Mesenchymal stem cell (in vitro differentiated cells and primary cell): Measurements from ENCODE around the gene LDAH.
A peak's percentile ranks its signal among the peaks of the same experiment; 100 is the strongest.

Experiments
- DNase-seq: peaks from one replicate; pipeline ENCODE4 v3.0.0-alpha.2; 2013
- H2AFZ ChIP-seq: one replicate; pipeline ENCODE4 v1.6.1; 2013; ENCODE audit warnings: low read depth, mild to moderate bottlenecking, control low read depth, inconsistent platforms, low read length, moderate library complexity
- H2AK5ac ChIP-seq: 2 replicates; pipeline ENCODE4 v1.6.1; 2013; ENCODE audit warnings: low read length, moderate library complexity, mild to moderate bottlenecking, inconsistent platforms; ENCODE audit not compliant: severe bottlenecking
- H2BK120ac ChIP-seq: one replicate; pipeline ENCODE4 v1.6.1; 2013; ENCODE audit warnings: low read depth, mild to moderate bottlenecking, inconsistent platforms, low read length, moderate library complexity
- H2BK12ac ChIP-seq, 2 experiments: one replicate each; pipeline ENCODE4 v1.6.1; 2013; ENCODE audit warnings: inconsistent platforms in 2 of 2, low read length in 2 of 2, mild to moderate bottlenecking in 2 of 2, moderate library complexity in 2 of 2, control low read depth in 1 of 2
- H2BK15ac ChIP-seq: one replicate; pipeline ENCODE4 v1.6.1; 2013; ENCODE audit warnings: mild to moderate bottlenecking, low read depth, inconsistent platforms; ENCODE audit not compliant: poor library complexity, severe bottlenecking
- H2BK5ac ChIP-seq: 2 replicates; pipeline ENCODE4 v1.6.1; 2013; ENCODE audit warnings: low read depth, mild to moderate bottlenecking, low read length, control low read depth, inconsistent platforms; ENCODE audit not compliant: poor library complexity, severe bottlenecking
- H3K14ac ChIP-seq, 2 experiments: one replicate each; pipeline ENCODE4 v1.6.1; 2013; ENCODE audit warnings: inconsistent platforms in 2 of 2, low read length in 2 of 2, control low read depth in 1 of 2, mild to moderate bottlenecking in 1 of 2, moderate library complexity in 1 of 2
- H3K18ac ChIP-seq, 2 experiments: one replicate each; pipeline ENCODE4 v1.6.1; 2013; ENCODE audit warnings: inconsistent platforms in 2 of 2, low read length in 2 of 2, control low read depth in 1 of 2, low read depth in 1 of 2, mild to moderate bottlenecking in 1 of 2
- H3K23ac ChIP-seq, 2 experiments: one replicate each; pipeline ENCODE4 v1.6.1; 2013; ENCODE audit warnings: inconsistent platforms in 2 of 2, low read length in 2 of 2, mild to moderate bottlenecking in 2 of 2, moderate library complexity in 2 of 2, control low read depth in 1 of 2
- H3K27ac ChIP-seq: 2 replicates; pipeline ENCODE4 v1.5.1; 2013; ENCODE audit warnings: mild to moderate bottlenecking, moderate library complexity, low read length, control low read depth, inconsistent platforms; ENCODE audit not compliant: poor library complexity, severe bottlenecking
- H3K27me3 ChIP-seq, 2 experiments: 2 replicates each; pipeline versions ENCODE4 v1.6.1 to v1.7.0; 2013; ENCODE audit warnings: low read length in 2 of 2, mild to moderate bottlenecking in 2 of 2, moderate library complexity in 2 of 2, control low read depth in 1 of 2, inconsistent platforms in 1 of 2; ENCODE audit not compliant: control insufficient read depth in 1 of 2, insufficient read depth in 1 of 2
- H3K36me3 ChIP-seq, 2 experiments: 2 replicates each; pipeline versions ENCODE4 v1.6.1 to v1.7.0; 2013; ENCODE audit warnings: low read length in 2 of 2, control low read depth in 1 of 2, inconsistent platforms in 1 of 2, low read depth in 1 of 2, mild to moderate bottlenecking in 1 of 2; ENCODE audit not compliant: insufficient read depth in 2 of 2, control insufficient read depth in 1 of 2
- H3K4ac ChIP-seq, 2 experiments: one replicate each; pipeline ENCODE4 v1.6.1; 2013; ENCODE audit warnings: inconsistent platforms in 2 of 2, low read length in 2 of 2, mild to moderate bottlenecking in 2 of 2, moderate library complexity in 2 of 2, control low read depth in 1 of 2, low read depth in 1 of 2
- H3K4me1 ChIP-seq: 2 replicates; pipeline ENCODE4 v1.6.1; 2013; ENCODE audit warnings: low read depth, low read length, control low read depth; ENCODE audit not compliant: control insufficient read depth, insufficient read depth
- H3K4me2 ChIP-seq: 2 replicates; pipeline ENCODE4 v1.6.1; 2013; ENCODE audit warnings: low read length, mild to moderate bottlenecking, inconsistent platforms; ENCODE audit not compliant: poor library complexity, severe bottlenecking
- H3K4me3 ChIP-seq, 2 experiments: 2 replicates each; pipeline versions ENCODE4 v1.5.1 to v1.7.0; 2013; ENCODE audit warnings: low read length in 2 of 2, mild to moderate bottlenecking in 2 of 2, control low read depth in 1 of 2, low read depth in 1 of 2; ENCODE audit not compliant: insufficient read depth in 1 of 2
- H3K79me1 ChIP-seq: replicated peaks from 2 replicates; pipeline ENCODE4 v1.6.1; 2013; ENCODE audit warnings: mild to moderate bottlenecking, control low read depth, low read length, inconsistent platforms; ENCODE audit not compliant: poor library complexity, severe bottlenecking
- H3K9ac ChIP-seq: 2 replicates; pipeline ENCODE4 v1.7.0; 2013; ENCODE audit warnings: mild to moderate bottlenecking, low read length, moderate library complexity
- H3K9me3 ChIP-seq: 2 replicates; pipeline ENCODE4 v1.7.0; 2013; ENCODE audit warnings: mild to moderate bottlenecking, low read length; ENCODE audit not compliant: control insufficient read depth
- H4K8ac ChIP-seq: one replicate; pipeline ENCODE4 v1.6.1; 2013; ENCODE audit warnings: inconsistent platforms, mild to moderate bottlenecking, low read length, moderate library complexity
- H4K91ac ChIP-seq: one replicate; pipeline ENCODE4 v1.6.1; 2013; ENCODE audit warnings: mild to moderate bottlenecking, low read length, inconsistent platforms
- WGBS: methylation state at CpG from one replicate; pipeline ENCODE4 v1.1.7; 2013; ENCODE audit warnings: mixed read lengths; 5-methylcytosine and 5-hydroxymethylcytosine counted together

The LDAH gene

DNA sequence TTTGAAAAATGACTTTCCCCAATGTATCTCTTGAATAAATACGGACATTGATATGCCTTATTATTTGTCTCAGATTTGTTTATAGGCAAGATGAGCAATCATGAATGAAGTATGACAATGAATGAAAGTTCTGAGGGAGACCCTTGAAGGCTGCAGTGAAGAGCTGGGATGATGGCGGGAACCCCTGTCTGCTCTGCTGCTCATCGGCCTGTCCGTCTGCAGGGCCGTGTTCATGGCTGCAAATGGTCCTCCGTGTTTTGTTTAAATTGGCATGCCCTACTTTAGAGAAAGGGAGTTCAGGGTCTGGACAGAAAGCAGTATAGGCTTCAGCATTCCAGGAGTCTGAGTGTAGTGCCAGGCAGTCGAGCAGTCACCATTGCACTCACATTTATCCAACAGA lies 170.8 kb downstream of the LDAH start:
- Histone ChIP-seq H3K4me3 (no peak overlapping the region), H2AK5ac (no peak overlapping the region), H3K4me2 (no peak overlapping the region), H4K91ac (no peak overlapping the region), H3K27me3 (peaks cover 0 to 30% of the 10 kb centered on the region in 2 experiments), H3K79me1 (peaks cover 29% of the 10 kb centered on the region), H3K27ac (no peak overlapping the region), H3K36me3 (peaks cover 2 to 10% of the 10 kb centered on the region in 2 experiments), H3K9me3 (no peaks in the 10 kb centered on the region), H3K9ac (no peak overlapping the region), H2BK15ac (no peak overlapping the region), H3K18ac (no peak overlapping the region), H2BK120ac (no peak overlapping the region), H2BK12ac (no peak overlapping the region), H2AFZ (no peak overlapping the region), H3K4me1 (peaks cover 28% of the 10 kb centered on the region), H3K4ac (no peak overlapping the region), H3K23ac (no peak overlapping the region), H3K14ac (no peak overlapping the region), H4K8ac (no peak overlapping the region), H2BK5ac (no peak overlapping the region)
- no peak for DNase-seq
- WGBS, result 97% methylated on average over 6 of the region's 7 CpGs

GRCh38 chr2:20651731-20652099 lies 171.2 kb downstream of the LDAH start:
- Histone ChIP-seq H3K36me3 (peaks cover 4 to 15% of the 10 kb centered on the region in 2 experiments), H3K79me1 (peaks cover 33% of the 10 kb centered on the region), H3K27me3 (peaks cover 0 to 25% of the 10 kb centered on the region in 2 experiments), H2BK12ac (no peak overlapping the region), H2AFZ (peak overlapping the region; percentile 87), H3K4me3 (peak overlapping the region in 1 of 2 experiments; percentile 98), H3K9me3 (no peaks in the 10 kb centered on the region), H4K8ac (peak overlapping the region; percentile 92), H2BK5ac (no peak overlapping the region), H3K4me1 (peaks cover 28% of the 10 kb centered on the region), H3K14ac (peak overlapping the region in 1 of 2 experiments; percentile 61), H2BK120ac (no peak overlapping the region), H3K23ac (peak overlapping the region in 1 of 2 experiments; percentile 14), H2AK5ac (peak overlapping the region; percentile 40), H3K4me2 (peak overlapping the region; percentile 87), H4K91ac (peak overlapping the region; percentile 58), H3K18ac (peak overlapping the region; percentile 70 to 93), H3K27ac (no peak overlapping the region), H2BK15ac (no peak overlapping the region), H3K9ac (peak overlapping the region; percentile 99), H3K4ac (peak overlapping the region; percentile 50 to 75)
- DNase-seq, result no peak
- 84% methylated on average over 5 of the region's 7 CpGs for WGBS

DNA sequence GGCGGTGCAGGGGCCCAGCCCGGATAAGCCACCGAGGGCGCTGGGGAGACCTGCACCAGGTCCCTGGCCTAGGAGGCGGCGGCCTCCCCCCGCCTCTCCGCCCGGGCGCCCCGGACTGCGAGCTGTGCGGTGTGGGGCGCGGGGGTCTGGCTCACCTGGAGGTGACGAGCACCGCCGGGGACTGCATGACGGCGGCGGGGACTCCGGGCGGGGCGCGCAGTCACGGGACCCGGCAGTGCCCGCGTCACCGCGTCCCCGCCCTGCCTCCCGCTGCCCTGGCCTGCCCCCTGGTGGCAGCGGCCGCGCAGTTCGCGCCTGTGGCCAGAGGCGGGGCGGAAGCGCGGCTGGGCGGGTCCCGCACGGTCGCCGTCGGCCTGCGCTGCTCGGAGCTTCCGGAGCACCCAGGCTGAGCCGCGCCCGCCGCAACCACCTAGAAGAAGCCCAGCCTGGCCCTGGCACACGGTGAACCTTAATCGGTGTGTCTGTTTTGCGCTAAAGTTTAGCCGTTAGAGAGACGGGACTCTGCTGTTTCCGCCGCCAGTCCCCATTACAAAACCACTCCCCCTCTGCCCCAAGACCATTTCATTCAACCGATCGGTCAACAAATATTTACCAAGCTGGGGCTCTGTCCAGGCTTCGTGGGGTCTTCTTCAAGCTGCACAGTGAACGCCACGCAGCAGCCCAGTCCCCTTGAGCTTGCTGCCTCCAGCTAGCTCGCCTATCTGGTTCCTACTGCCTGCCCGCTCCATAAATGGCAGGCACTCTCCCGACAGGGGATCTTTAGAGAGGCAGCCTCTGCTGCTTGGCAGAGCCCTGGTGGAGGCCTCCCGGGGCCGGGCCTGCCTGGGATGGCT lies 171.8 kb downstream of the LDAH start, which contains the start of gene HS1BP3:
HS1BP3 (minus strand) TSS at position 222 of the 854 bp plus-strand sequence; CDS start at position 187, 35 bp downstream.
- DNase-seq, result peak; percentile 72
- Histone ChIP-seq H3K4me2 (peak within 1 kb of the TSS; percentile 87), H4K91ac (peak within 1 kb of the TSS; percentile 83), H3K9ac (peak within 1 kb of the TSS; percentile 99), H2AFZ (peak within 1 kb of the TSS; percentile 87), H3K36me3 (peaks cover 9 to 21% of the 10 kb centered on the region in 2 experiments), H2BK120ac (no peak within 1 kb of the TSS), H3K27ac (peak within 1 kb of the TSS; percentile 71), H3K14ac (peak within 1 kb of the TSS in 1 of 2 experiments; percentile 87), H2BK15ac (peak within 1 kb of the TSS; percentile 85), H4K8ac (peak within 1 kb of the TSS; percentile 92), H3K27me3 (peaks cover 0 to 19% of the 10 kb centered on the region in 2 experiments), H2AK5ac (peak within 1 kb of the TSS; percentile 40), H3K4me3 (peak within 1 kb of the TSS; percentile 84 to 98), H3K4ac (peak within 1 kb of the TSS; percentile 50 to 98), H3K18ac (peak within 1 kb of the TSS; percentile 86 to 93), H3K4me1 (peaks cover 32% of the 10 kb centered on the region), H3K9me3 (no peaks in the 10 kb centered on the region), H3K79me1 (peaks cover 39% of the 10 kb centered on the region), H2BK5ac (no peak within 1 kb of the TSS), H3K23ac (peak within 1 kb of the TSS in 1 of 2 experiments; percentile 91), H2BK12ac (peak within 1 kb of the TSS in 1 of 2 experiments; percentile 45)
- 2% methylated on average over 55 of the region's 72 CpGs for WGBS

DNA sequence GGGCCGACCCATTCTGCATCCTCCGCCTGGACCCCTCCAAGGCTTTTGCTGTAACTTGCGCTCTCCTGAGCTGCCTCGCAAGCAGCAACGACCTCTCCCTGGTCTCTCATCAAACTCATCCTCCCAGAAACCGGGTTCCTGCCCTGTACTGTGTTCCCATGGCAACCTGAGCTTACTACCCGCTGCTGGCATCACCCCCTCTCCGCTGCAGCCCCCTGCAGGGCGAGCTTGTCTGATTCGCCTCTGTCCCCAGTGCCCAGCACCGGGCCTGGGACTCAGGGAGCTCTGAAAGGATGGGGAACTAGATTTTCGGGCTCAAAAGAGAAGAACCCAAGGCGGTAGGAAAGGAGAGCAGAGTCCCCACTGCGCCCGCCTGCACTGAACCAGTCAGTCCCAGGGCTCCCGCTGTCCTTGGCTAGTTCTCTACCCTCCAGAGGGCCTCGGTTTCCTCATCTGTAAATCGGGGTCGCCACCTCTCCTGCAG lies 172.5 kb downstream of the LDAH start:
- Histone ChIP-seq H2AK5ac (no peak overlapping the region), H3K4me2 (peak overlapping the region; percentile 87), H3K23ac (peak overlapping the region in 1 of 2 experiments; percentile 91), H2BK120ac (no peak overlapping the region), H3K4ac (peak overlapping the region in 1 of 2 experiments; percentile 98), H3K18ac (peak overlapping the region; percentile 86 to 92), H3K4me3 (peak overlapping the region; percentile 84 to 98), H3K79me1 (peaks cover 44% of the 10 kb centered on the region), H4K91ac (peak overlapping the region; percentile 83), H3K9me3 (no peaks in the 10 kb centered on the region), H3K36me3 (peaks cover 15 to 27% of the 10 kb centered on the region in 2 experiments), H3K27me3 (peaks cover 0 to 13% of the 10 kb centered on the region in 2 experiments), H3K27ac (no peak overlapping the region), H2AFZ (peak overlapping the region; percentile 72), H2BK12ac (peak overlapping the region in 1 of 2 experiments; percentile 45), H3K14ac (peak overlapping the region in 1 of 2 experiments; percentile 87), H2BK15ac (peak overlapping the region; percentile 85), H3K4me1 (peaks cover 32% of the 10 kb centered on the region), H3K9ac (peak overlapping the region; percentile 99), H4K8ac (peak overlapping the region; percentile 92), H2BK5ac (no peak overlapping the region)
- peak; percentile 63 for DNase-seq
- 13% methylated on average over 19 of the region's 19 CpGs for WGBS
